Keratinocyte (primary cell): ENCODE measurements around the gene OSBPL8. TPM values are rescaled to one million over a fixed set of nuclear protein-coding genes. Genes with fewer than 3 reads are reported as not detected.

Experiments used
- DNase-seq: peaks from one replicate; pipeline ENCODE4 v3.0.0-alpha.2; 2011; ENCODE audit warnings: low read depth, missing footprints, low spot score
- FAIRE-seq: peaks from 2 replicates; lab custom pipeline; 2011; peaks lifted over from hg19 to GRCh38; lab: Jason Lieb, UNC
- H2AFZ ChIP-seq: 2 replicates; pipeline ENCODE4 v1.6.0; 2012; ENCODE audit warnings: low read length, control low read depth, inconsistent platforms; ENCODE audit not compliant: control insufficient read depth
- H3K27ac ChIP-seq: 2 replicates; pipeline ENCODE4 v1.5.1; 2011; ENCODE audit warnings: low read length; ENCODE audit not compliant: control insufficient read depth, insufficient read depth
- H3K27me3 ChIP-seq: 3 replicates; pipeline ENCODE4 v1.6.0; 2011; ENCODE audit warnings: low read length; ENCODE audit not compliant: control insufficient read depth, insufficient read depth; ENCODE audit errors: extremely low read depth
- H3K36me3 ChIP-seq, 2 experiments: 2 replicates in 1 of 2; 3 replicates in 1 of 2; pipeline ENCODE4 v1.5.1; 2011; ENCODE audit warnings: low read length in 2 of 2, mild to moderate bottlenecking in 1 of 2; ENCODE audit not compliant: control insufficient read depth in 2 of 2, insufficient read depth in 2 of 2; ENCODE audit errors: extremely low read depth in 1 of 2
- H3K4me1 ChIP-seq: 3 replicates; pipeline ENCODE4 v1.5.1; 2011; ENCODE audit warnings: low read length; ENCODE audit not compliant: control insufficient read depth, insufficient read depth; ENCODE audit errors: extremely low read depth
- H3K4me2 ChIP-seq: 3 replicates; pipeline ENCODE4 v1.6.0; 2011; ENCODE audit warnings: low read depth, low read length; ENCODE audit not compliant: control insufficient read depth, insufficient read depth; ENCODE audit errors: extremely low read depth
- H3K4me3 ChIP-seq, 3 experiments: fragments of 200-600 bp in 1 of 3; sonication (generic) in 1 of 3; 2 replicates in 2 of 3; 3 replicates in 1 of 3; pipeline ENCODE4 v1.5.1; 2011 to 2016; ENCODE audit warnings: low read length in 3 of 3, mild to moderate bottlenecking in 3 of 3, control low read depth in 2 of 3, inconsistent platforms in 1 of 3, low read depth in 1 of 3, mixed read lengths in 1 of 3, mixed run types in 1 of 3, moderate library complexity in 1 of 3; ENCODE audit not compliant: control insufficient read depth in 2 of 3, insufficient read depth in 2 of 3; ENCODE audit errors: extremely low read depth in 1 of 3
- H3K79me2 ChIP-seq: 2 replicates; pipeline ENCODE4 v1.6.0; 2012; ENCODE audit warnings: low read length; ENCODE audit not compliant: control insufficient read depth, insufficient read depth
- H3K9ac ChIP-seq: 3 replicates; pipeline ENCODE4 v1.6.0; 2011; ENCODE audit warnings: low read length; ENCODE audit not compliant: control insufficient read depth, insufficient read depth; ENCODE audit errors: extremely low read depth
- H3K9me1 ChIP-seq: 3 replicates; pipeline ENCODE4 v1.6.0; 2011; ENCODE audit warnings: low read length; ENCODE audit not compliant: control insufficient read depth, insufficient read depth; ENCODE audit errors: extremely low read depth
- H3K9me3 ChIP-seq: 2 replicates; pipeline ENCODE4 v1.5.1; 2012; ENCODE audit warnings: low read depth, low read length; ENCODE audit not compliant: control insufficient read depth
- H4K20me1 ChIP-seq: 3 replicates; pipeline ENCODE4 v1.6.0; 2011; ENCODE audit warnings: low read length; ENCODE audit not compliant: control insufficient read depth, insufficient read depth; ENCODE audit errors: extremely low read depth
- EZH2 ChIP-seq: IDR thresholded peaks from one replicate; pipeline ENCODE4 v1.6.1; 2012; ENCODE audit warnings: inconsistent platforms, mild to moderate bottlenecking, low read length, moderate library complexity
- dilution Hi-C: fragments of 300-500 bp; cut with MboI; formaldehyde crosslinking; loops from one replicate; pipeline ENCODE4 v1.7.0; 2020; ENCODE audit warnings: low sequenced_read_pairs; ENCODE audit not compliant: extremely low pct_ligation_motif_present
- polyA plus RNA-seq, 5 experiments: library from polyadenylated mRNA; depleted of rRNA in 3 of 5; stranded (reverse) in 3 of 5; stranded (forward) in 1 of 5; unstranded in 1 of 5; fragments of >200 nt; gene quantifications; 1 replicate in 1 of 5; 2 replicates in 3 of 5; 3 replicates in 1 of 5; pipeline versions ENCODE4 v1.2.1 to v1.2.3, GENCODE V29; 2011 to 2012; ENCODE audit warnings: missing spikeins in 2 of 5, low read depth in 1 of 5, low replicate concordance in 1 of 5
- TF ChIP-seq, protein P1 (sequence below), 3 experiments: IDR thresholded peaks in 1 of 3; conservative IDR thresholded peaks in 1 of 3; optimal IDR thresholded peaks in 1 of 3; 2 replicates in 2 of 3; 3 replicates in 1 of 3; pipeline versions ENCODE3 to v1.5.1; 2011; ENCODE audit warnings: low read length in 3 of 3, mild to moderate bottlenecking in 3 of 3, moderate library complexity in 2 of 3, control low read depth in 1 of 3, inconsistent platforms in 1 of 3; ENCODE audit not compliant: insufficient read depth in 2 of 3; ENCODE audit errors: extremely low read depth in 1 of 3

OSBPL8 gene
- polyA plus RNA-seq, 1 donor (not counting 4 experiments of a cell fraction or from before 2014, with no cell fraction given) = 33.7 TPM

DNA sequence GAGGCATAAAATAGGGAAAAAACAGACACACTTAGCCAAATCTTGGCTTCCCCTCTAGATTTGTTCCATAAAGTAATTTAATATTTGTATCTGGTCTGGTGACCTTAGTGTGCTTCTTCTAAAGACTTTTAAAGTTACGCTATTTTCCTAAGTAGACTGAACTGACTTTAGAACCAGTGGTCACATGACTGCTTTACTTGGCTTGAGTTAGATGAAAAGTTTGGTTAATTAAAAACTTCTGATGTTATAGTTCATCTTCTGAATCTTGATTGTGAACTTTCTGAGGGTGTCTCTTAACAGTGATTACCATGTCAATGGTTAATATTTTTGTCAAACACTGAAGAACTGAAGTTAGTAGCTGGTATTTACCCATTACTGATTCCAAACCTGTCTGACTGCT is 214.0 kb downstream of the OSBPL8 start:
- no peak overlapping the region for H3K9ac ChIP-seq
- H3K4me2 ChIP-seq = no peak overlapping the region
- H3K9me3 ChIP-seq = no peaks in the 10 kb centered on the region
- no peak overlapping the region for H3K4me3 ChIP-seq
- no peaks in the 10 kb centered on the region for H4K20me1 ChIP-seq
- no peaks in the 10 kb centered on the region for H3K27me3 ChIP-seq
- DNase-seq (no peak), FAIRE-seq (no peak)
- H3K4me1 ChIP-seq = peaks cover 32% of the 10 kb centered on the region
- H3K9me1 ChIP-seq = no peaks in the 10 kb centered on the region
- H3K36me3 ChIP-seq = no peaks in the 10 kb centered on the region
- TF ChIP-seq, protein P1, sequence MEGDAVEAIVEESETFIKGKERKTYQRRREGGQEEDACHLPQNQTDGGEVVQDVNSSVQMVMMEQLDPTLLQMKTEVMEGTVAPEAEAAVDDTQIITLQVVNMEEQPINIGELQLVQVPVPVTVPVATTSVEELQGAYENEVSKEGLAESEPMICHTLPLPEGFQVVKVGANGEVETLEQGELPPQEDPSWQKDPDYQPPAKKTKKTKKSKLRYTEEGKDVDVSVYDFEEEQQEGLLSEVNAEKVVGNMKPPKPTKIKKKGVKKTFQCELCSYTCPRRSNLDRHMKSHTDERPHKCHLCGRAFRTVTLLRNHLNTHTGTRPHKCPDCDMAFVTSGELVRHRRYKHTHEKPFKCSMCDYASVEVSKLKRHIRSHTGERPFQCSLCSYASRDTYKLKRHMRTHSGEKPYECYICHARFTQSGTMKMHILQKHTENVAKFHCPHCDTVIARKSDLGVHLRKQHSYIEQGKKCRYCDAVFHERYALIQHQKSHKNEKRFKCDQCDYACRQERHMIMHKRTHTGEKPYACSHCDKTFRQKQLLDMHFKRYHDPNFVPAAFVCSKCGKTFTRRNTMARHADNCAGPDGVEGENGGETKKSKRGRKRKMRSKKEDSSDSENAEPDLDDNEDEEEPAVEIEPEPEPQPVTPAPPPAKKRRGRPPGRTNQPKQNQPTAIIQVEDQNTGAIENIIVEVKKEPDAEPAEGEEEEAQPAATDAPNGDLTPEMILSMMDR (optimal IDR thresholded peaks at IDR 0.05 in 1 of 3, IDR thresholded peaks at IDR 0.05 in 1 of 3, conservative IDR thresholded peaks at IDR 0.05 in 1 of 3; ENCODE audit: extremely low read depth in 1 of 3, insufficient read depth in 2 of 3, low read length in 3 of 3) = no peak
- no peak for TF ChIP-seq EZH2
- peaks cover 17% of the 10 kb centered on the region for H3K79me2 ChIP-seq
- dilution Hi-C loops = no loop called here
- H3K27ac ChIP-seq = no peak overlapping the region
- H2AFZ ChIP-seq = no peak overlapping the region

DNA sequence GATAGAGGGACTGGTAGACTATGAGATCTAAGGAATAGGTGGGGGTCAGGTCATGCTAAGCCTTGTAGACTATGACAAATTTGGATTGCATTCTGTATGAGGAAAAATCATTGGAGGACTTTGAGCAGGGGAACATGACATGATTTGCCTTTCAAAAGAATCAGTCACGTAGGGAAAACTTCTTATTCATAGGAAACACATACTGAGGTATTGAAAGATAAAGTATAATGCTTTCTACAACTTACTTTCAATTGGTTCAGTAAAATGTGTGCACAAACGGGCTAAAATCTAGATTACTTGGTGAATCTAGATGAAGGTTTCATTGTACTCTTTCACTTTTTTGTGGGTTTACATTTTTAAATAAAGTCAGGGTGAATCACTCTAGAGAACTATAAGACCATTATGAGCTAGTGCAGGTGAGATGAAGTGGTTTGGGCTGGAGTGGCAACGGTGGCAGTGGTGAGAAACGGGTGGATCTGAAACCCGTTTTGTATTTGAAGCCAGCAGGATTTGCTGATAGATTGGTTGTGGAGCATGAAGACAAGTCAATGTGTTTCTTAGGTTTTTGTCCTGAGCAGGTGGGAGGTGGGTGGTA is 218.0 kb downstream of the OSBPL8 start:
- H4K20me1 ChIP-seq = no peaks in the 10 kb centered on the region
- H3K36me3 ChIP-seq = no peaks in the 10 kb centered on the region
- H3K4me1 ChIP-seq = peaks cover 27% of the 10 kb centered on the region
- H3K9me3 ChIP-seq = no peaks in the 10 kb centered on the region
- peak overlapping the region; percentile 7 for H3K4me2 ChIP-seq
- no peaks in the 10 kb centered on the region for H3K27me3 ChIP-seq
- H2AFZ ChIP-seq = peak overlapping the region; percentile 27
- H3K79me2 ChIP-seq = peaks cover 8% of the 10 kb centered on the region
- DNase-seq (no peak), FAIRE-seq (peak; percentile 85)
- no peak for TF ChIP-seq EZH2
- TF ChIP-seq, protein P1 (optimal IDR thresholded peaks at IDR 0.05 in 1 of 3, IDR thresholded peaks at IDR 0.05 in 1 of 3, conservative IDR thresholded peaks at IDR 0.05 in 1 of 3; ENCODE audit: extremely low read depth in 1 of 3, insufficient read depth in 2 of 3, low read length in 3 of 3) = no peak
- H3K4me3 ChIP-seq = no peak overlapping the region
- H3K9me1 ChIP-seq = no peaks in the 10 kb centered on the region
- H3K9ac ChIP-seq = no peak overlapping the region
- H3K27ac ChIP-seq = peak overlapping the region; percentile 22
- dilution Hi-C loops = no loop called here
